ENCODE data around the gene TEKT2. TPM values are rescaled to one million over a fixed set of nuclear protein-coding genes. Genes with fewer than 3 reads are reported as not detected.

TEKT2 gene
- total and polyA plus RNA-seq, 2 of the 4 experiments (the other 2 are of a cell fraction) = 0.18 TPM; not detected in 1

- H3K27me3 ChIP-seq (ENCODE audit: control insufficient read depth, insufficient read depth, low read length) = no peaks in the 10 kb centered on the region
- in situ Hi-C loops (cut with MboI; ENCODE audit: low sequenced_read_pairs) (no loop called here), dilution Hi-C loops (cut with HindIII; ENCODE audit: low sequenced_read_pairs, unreplicated experiment) (no loop called here), intact Hi-C loops (cut with micrococcal nuclease) (no loop called here)
- H2AFZ ChIP-seq (replicated peaks; ENCODE audit: low read length, poor library complexity) = no peak overlapping the region
- no peaks in the 10 kb centered on the region for H3K9me3 ChIP-seq (ENCODE audit: control insufficient read depth, insufficient read depth, low read length)
- POLR2A ChIA-PET (ENCODE audit: unreplicated experiment) = no interaction called here
- no peak overlapping the region for H2AK9ac ChIP-seq (replicated peaks; ENCODE audit: low read depth, low read length, poor library complexity)
- no peaks in the 10 kb centered on the region for H3K4me1 ChIP-seq (ENCODE audit: control insufficient read depth, insufficient read depth, low read length)
- no peak overlapping the region for H3K4ac ChIP-seq (ENCODE audit: low read depth, low read length)
- CTCF ChIA-PET = interaction anchor here (0.6 kb wide), 1 partner anchor 1388 kb away, joined by 3 read pairs; no protein-coding TSS in a partner anchor
- H3K4me3 ChIP-seq (ENCODE audit: insufficient read depth, low read depth, low read length) = no peak overlapping the region
- no peak overlapping the region for H2BK120ac ChIP-seq (ENCODE audit: low read depth, low read length)
- no peak overlapping the region for H4K5ac ChIP-seq (ENCODE audit: low read depth, low read length)
- H3K23ac ChIP-seq (ENCODE audit: low read depth, low read length) = no peak overlapping the region
- BruUV-seq (replicated peaks) = TSS peak; percentile 30
- H2BK15ac ChIP-seq (ENCODE audit: low read depth, low read length) = no peak overlapping the region
- no peak overlapping the region for H3K27ac ChIP-seq (ENCODE audit: insufficient read depth, low read length)
- H3K9ac ChIP-seq (ENCODE audit: low read depth, low read length) = no peak overlapping the region
- H3K79me1 ChIP-seq (ENCODE audit: low read depth in 1 of 2, low read length in 2 of 2) = no peaks in the 10 kb centered on the region
- H4K91ac ChIP-seq (ENCODE audit: insufficient read depth, low read depth, low read length) = no peak overlapping the region
- H4K20me1 ChIP-seq (ENCODE audit: insufficient read depth, low read length) = no peaks in the 10 kb centered on the region
- no peak overlapping the region for H3K18ac ChIP-seq (ENCODE audit: low read depth, low read length)
- no peaks in the 10 kb centered on the region; the same call in 1 of the 2 replicates for H3K9me1 ChIP-seq (ENCODE audit: insufficient read depth, low read length)
- H3K4me2 ChIP-seq (ENCODE audit: low read depth, low read length) = no peak overlapping the region
- no peak overlapping the region for H2BK20ac ChIP-seq (ENCODE audit: low read depth, low read length)
- no peak for ATAC-seq (ENCODE audit: low read depth)
- WGBS, 2 experiments (ENCODE audit: extremely low coverage in 2 of 2, insufficient read length in 1 of 2) = no CpG with 5 or more reads among the region's 5 CpGs
- H2BK5ac ChIP-seq (ENCODE audit: low read depth, low read length, poor library complexity, severe bottlenecking) = no peak overlapping the region
- DNase-seq = no peak
- H3K14ac ChIP-seq (replicated peaks; ENCODE audit: low read depth, low read length) = no peak overlapping the region
- TF ChIP-seq POLR2A (IDR thresholded peaks at IDR 0.05; ENCODE audit: low read depth, low read length) = no peak
- no peak for TF ChIP-seq MXI1 (IDR thresholded peaks at IDR 0.05; ENCODE audit: borderline replicate concordance, low read depth, low read length)
- no peak for TF ChIP-seq ELK1 (IDR thresholded peaks at IDR 0.05; ENCODE audit: borderline replicate concordance, low read depth, low read length)
- no peak for TF ChIP-seq RAD21 (IDR thresholded peaks at IDR 0.05; ENCODE audit: low read length)
- TF ChIP-seq FOS (IDR thresholded peaks at IDR 0.05; ENCODE audit: low read depth, low read length) = no peak
- TF ChIP-seq CHD1 (IDR thresholded peaks at IDR 0.05; ENCODE audit: low read depth, low read length) = no peak
- no peak for TF ChIP-seq MAFK (IDR thresholded peaks at IDR 0.05; ENCODE audit: low read depth, low read length)
- no peak for TF ChIP-seq BHLHE40 (IDR thresholded peaks at IDR 0.05; ENCODE audit: low read depth, low read length)
- no peak for TF ChIP-seq USF2 (IDR thresholded peaks at IDR 0.05; ENCODE audit: low read depth, low read length)
- TF ChIP-seq MAZ (IDR thresholded peaks at IDR 0.05; ENCODE audit: borderline replicate concordance, low read depth, low read length) = no peak
- no peak for TF ChIP-seq RCOR1 (IDR thresholded peaks at IDR 0.05; ENCODE audit: insufficient replicate concordance, low read length)
- TF ChIP-seq CTCF (conservative IDR thresholded peaks at IDR 0.05; ENCODE audit: low read depth, low read length) = no peak
- TF ChIP-seq NFE2L2 (IDR thresholded peaks at IDR 0.05; ENCODE audit: low read depth, low read length) = no peak
- no peak for TF ChIP-seq SMC3 (IDR thresholded peaks at IDR 0.05; ENCODE audit: low read depth, low read length)
- H3K36me3 ChIP-seq (ENCODE audit: control insufficient read depth, insufficient read depth, low read length) = peaks cover 6% of the 10 kb centered on the region
- H3K56ac ChIP-seq (ENCODE audit: extremely low read depth, insufficient read depth, low read length) = no peak overlapping the region
- no peak overlapping the region for H4K8ac ChIP-seq (ENCODE audit: low read depth in 2 of 2, low read length in 2 of 2)
- no peak overlapping the region for H2AK5ac ChIP-seq (ENCODE audit: low read depth, low read length)
Measured at GRCh38 chr1:36055706-36056105, 28.2 kb upstream of the TEKT2 start.

All from IMR-90 (cell line).